Suprapubic skin (tissue), 4 donors: ENCODE measurements around the gene RASL10B. TPM values are rescaled to one million over a fixed set of nuclear protein-coding genes. Genes with fewer than 3 reads are reported as not detected.

ENCODE experiments used
- DNase-seq, 2 donors: peaks; one replicate each; pipeline ENCODE4 v3.0.0-alpha.2; 2019; ENCODE audit warnings: low spot score in 2 of 2
- H3K27ac ChIP-seq: fragments of 200-600 bp; sonication (generic); one replicate; pipeline ENCODE4 v1.5.1; 2019
- H3K27me3 ChIP-seq: fragments of 200-600 bp; sonication (generic); one replicate; pipeline ENCODE4 v1.5.1; 2019
- H3K36me3 ChIP-seq: fragments of 200-600 bp; sonication (generic); one replicate; pipeline ENCODE4 v1.5.1; 2019
- H3K4me1 ChIP-seq: fragments of 200-600 bp; sonication (generic); one replicate; pipeline ENCODE4 v1.5.1; 2019
- H3K4me3 ChIP-seq: fragments of 200-600 bp; sonication (generic); one replicate; pipeline ENCODE4 v1.5.1; 2019; ENCODE audit warnings: mild to moderate bottlenecking
- H3K9me3 ChIP-seq: fragments of 200-600 bp; sonication (generic); one replicate; pipeline ENCODE4 v1.5.1; 2019
- CTCF ChIP-seq, 2 donors: fragments of 200-600 bp in 1 of 2; fragments of 450-650 bp in 1 of 2; sonication (generic) in 1 of 2; IDR thresholded peaks; one replicate each; pipeline ENCODE4 v1.5.1; 2016 to 2019; ENCODE audit warnings: antibody characterized with exemption in 2 of 2, mild to moderate bottlenecking in 1 of 2, moderate library complexity in 1 of 2
- EP300 ChIP-seq: sonication (generic); formaldehyde crosslinking; IDR thresholded peaks from one replicate; pipeline ENCODE4 v1.6.1; 2017; ENCODE audit warnings: antibody characterized with exemption
- POLR2A ChIP-seq, 2 donors: fragments of 450-650 bp; IDR thresholded peaks; one replicate each; pipeline ENCODE4 v1.6.1; 2017; ENCODE audit warnings: antibody characterized with exemption in 2 of 2, mild to moderate bottlenecking in 2 of 2, moderate library complexity in 2 of 2
- POLR2AphosphoS5 ChIP-seq, 3 donors: sonication (generic); formaldehyde crosslinking; IDR thresholded peaks; one replicate each; pipeline ENCODE4 v1.6.1; 2017; ENCODE audit warnings: antibody characterized with exemption in 3 of 3
- WGBS: methylation state at CpG from one replicate; pipeline ENCODE4 v1.1.5; 2018; 5-methylcytosine and 5-hydroxymethylcytosine counted together
- total RNA-seq, 4 donors: library from RNA; depleted of rRNA; stranded (reverse); fragments of >200 nt; gene quantifications; one replicate each; pipeline ENCODE4 v1.1.0, GENCODE V29; 2016

Gene RASL10B
- total RNA-seq, 4 donors from 2014 or later = 0.94 to 2.5 (median 1.9) TPM

DNA sequence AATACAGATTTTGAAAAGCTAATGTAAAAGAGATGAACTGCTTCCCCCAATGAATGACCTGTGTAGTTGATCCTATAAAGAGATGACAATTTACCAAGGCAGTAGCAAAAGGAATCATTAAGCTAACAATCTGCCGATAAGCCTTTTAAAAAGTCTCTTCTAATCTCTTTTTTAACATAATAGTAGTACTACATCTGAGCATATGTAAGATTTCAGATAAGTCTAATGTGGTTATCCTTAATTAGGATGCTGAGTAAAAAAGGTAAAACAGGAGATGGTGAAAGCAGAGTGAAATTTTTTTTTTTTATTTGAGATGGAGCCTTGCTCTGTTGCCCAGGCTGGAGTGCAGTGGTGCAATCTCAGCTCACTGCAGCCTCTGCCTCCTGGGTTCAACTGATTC is 26.2 kb upstream of the RASL10B start:
- 94% methylated on average over 1 of the region's 1 CpG for WGBS
- Histone ChIP-seq H3K27me3 (no peaks in the 10 kb centered on the region), H3K4me1 (peaks cover 9% of the 10 kb centered on the region), H3K9me3 (no peaks in the 10 kb centered on the region), H3K36me3 (peaks cover 6% of the 10 kb centered on the region), H3K4me3 (no peak overlapping the region), H3K27ac (no peak overlapping the region)
- TF ChIP-seq POLR2A (IDR thresholded peaks at IDR 0.05) = no peak
- no peak for TF ChIP-seq CTCF (IDR thresholded peaks at IDR 0.05)
- no peak for TF ChIP-seq POLR2AphosphoS5 (IDR thresholded peaks at IDR 0.05)
- no peak for TF ChIP-seq EP300
- no peak for DNase-seq

DNA sequence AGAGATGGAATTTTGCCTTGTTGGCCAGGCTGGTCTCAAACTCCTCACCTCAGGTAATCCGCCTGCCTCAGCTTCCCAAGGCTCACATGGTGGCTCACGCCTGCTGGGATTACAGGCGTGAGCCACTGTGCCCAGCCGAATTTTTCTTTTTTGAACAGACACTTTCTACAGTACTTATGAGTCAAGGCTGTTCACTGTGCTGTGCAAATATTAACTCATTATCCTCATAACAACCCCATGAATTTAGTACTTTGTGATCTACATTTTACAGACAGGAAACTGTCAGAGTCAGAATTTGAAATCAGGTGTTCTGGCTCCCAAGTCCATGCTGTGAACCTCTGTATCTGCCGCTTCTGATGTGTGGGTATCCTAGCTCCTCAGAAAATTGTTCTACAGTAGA is 25.7 kb upstream of the RASL10B start:
- no peak for DNase-seq
- H3K9me3 ChIP-seq = no peaks in the 10 kb centered on the region
- no peak for TF ChIP-seq POLR2AphosphoS5 (IDR thresholded peaks at IDR 0.05)
- no peak for TF ChIP-seq CTCF (IDR thresholded peaks at IDR 0.05)
- no peak for TF ChIP-seq EP300
- no peak for TF ChIP-seq POLR2A (IDR thresholded peaks at IDR 0.05)
- H3K27me3 ChIP-seq = no peaks in the 10 kb centered on the region
- H3K4me3 ChIP-seq = no peak overlapping the region
- H3K27ac ChIP-seq = no peak overlapping the region
- WGBS = 70% methylated on average over 5 of the region's 5 CpGs
- peaks cover 9% of the 10 kb centered on the region for H3K4me1 ChIP-seq
- H3K36me3 ChIP-seq = peaks cover 11% of the 10 kb centered on the region

DNA sequence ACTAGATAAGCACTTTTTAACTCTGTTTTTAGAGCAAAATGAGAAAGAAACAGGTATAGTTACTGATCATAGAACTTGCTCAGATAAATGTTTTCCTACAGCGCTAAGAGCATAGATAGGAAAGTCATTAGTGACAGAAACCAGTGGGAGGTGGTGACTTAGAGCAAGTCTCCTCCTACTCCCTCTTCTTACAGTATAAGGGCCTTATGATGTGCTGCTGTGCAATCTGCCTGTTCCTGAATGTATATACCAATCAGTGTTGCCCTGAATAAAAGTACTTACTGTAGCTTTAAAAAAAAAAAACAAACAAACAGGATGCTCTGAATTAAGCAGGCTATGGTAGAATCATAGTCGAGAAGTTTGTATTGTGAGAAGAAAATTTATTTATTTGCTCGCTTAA is 23.3 kb upstream of the RASL10B start:
- Histone ChIP-seq H3K36me3 (peaks cover 22% of the 10 kb centered on the region), H3K4me1 (peaks cover 9% of the 10 kb centered on the region), H3K9me3 (no peaks in the 10 kb centered on the region), H3K4me3 (no peak overlapping the region), H3K27me3 (no peaks in the 10 kb centered on the region), H3K27ac (no peak overlapping the region)
- TF ChIP-seq CTCF (IDR thresholded peaks at IDR 0.05) (no peak), POLR2A (IDR thresholded peaks at IDR 0.05) (no peak), POLR2AphosphoS5 (IDR thresholded peaks at IDR 0.05) (no peak), EP300 (no peak)
- WGBS = 74% methylated on average over 3 of the region's 3 CpGs
- no peak for DNase-seq

GRCh38 chr17:35708951-35709350 is 22.5 kb upstream of the RASL10B start:
- no peaks in the 10 kb centered on the region for H3K27me3 ChIP-seq
- TF ChIP-seq EP300 (no peak), POLR2A (IDR thresholded peaks at IDR 0.05) (no peak), CTCF (IDR thresholded peaks at IDR 0.05) (no peak), POLR2AphosphoS5 (IDR thresholded peaks at IDR 0.05) (no peak)
- peaks cover 9% of the 10 kb centered on the region for H3K4me1 ChIP-seq
- peaks cover 25% of the 10 kb centered on the region for H3K36me3 ChIP-seq
- H3K4me3 ChIP-seq = no peak overlapping the region
- H3K27ac ChIP-seq = no peak overlapping the region
- no peaks in the 10 kb centered on the region for H3K9me3 ChIP-seq
- DNase-seq = no peak
- 52% methylated on average over 3 of the region's 3 CpGs for WGBS

GRCh38 chr17:35709874-35710273 is 21.6 kb upstream of the RASL10B start:
- H3K9me3 ChIP-seq = no peaks in the 10 kb centered on the region
- WGBS = 52% methylated on average over 3 of the region's 3 CpGs
- TF ChIP-seq POLR2AphosphoS5 (IDR thresholded peaks at IDR 0.05) (no peak), CTCF (IDR thresholded peaks at IDR 0.05) (no peak), POLR2A (IDR thresholded peaks at IDR 0.05) (no peak), EP300 (no peak)
- no peak overlapping the region for H3K27ac ChIP-seq
- H3K4me1 ChIP-seq = peaks cover 9% of the 10 kb centered on the region
- H3K27me3 ChIP-seq = no peaks in the 10 kb centered on the region
- DNase-seq = no peak
- no peak overlapping the region for H3K4me3 ChIP-seq
- peaks cover 26% of the 10 kb centered on the region for H3K36me3 ChIP-seq
